Muscle of arm (tissue), 12 donors: ENCODE data around the gene RCC2. TPM values are rescaled to one million over a fixed set of nuclear protein-coding genes. Genes with fewer than 3 reads are reported as not detected.

Source experiments
- DNase-seq: peaks from one replicate; pipeline ENCODE4 v3.0.0-alpha.2; 2013
- polyA plus RNA-seq, 12 donors: library from polyadenylated mRNA; unstranded; fragments of 120-200 nt; gene quantifications; one replicate each; pipeline ENCODE4 v1.2.1, GENCODE V29; 2013; ENCODE audit not compliant: insufficient read length in 12 of 12

The RCC2 gene
- polyA plus RNA-seq, 12 donors = 26.9 to 64.3 (median 37.0) TPM; not detected in 1

DNA sequence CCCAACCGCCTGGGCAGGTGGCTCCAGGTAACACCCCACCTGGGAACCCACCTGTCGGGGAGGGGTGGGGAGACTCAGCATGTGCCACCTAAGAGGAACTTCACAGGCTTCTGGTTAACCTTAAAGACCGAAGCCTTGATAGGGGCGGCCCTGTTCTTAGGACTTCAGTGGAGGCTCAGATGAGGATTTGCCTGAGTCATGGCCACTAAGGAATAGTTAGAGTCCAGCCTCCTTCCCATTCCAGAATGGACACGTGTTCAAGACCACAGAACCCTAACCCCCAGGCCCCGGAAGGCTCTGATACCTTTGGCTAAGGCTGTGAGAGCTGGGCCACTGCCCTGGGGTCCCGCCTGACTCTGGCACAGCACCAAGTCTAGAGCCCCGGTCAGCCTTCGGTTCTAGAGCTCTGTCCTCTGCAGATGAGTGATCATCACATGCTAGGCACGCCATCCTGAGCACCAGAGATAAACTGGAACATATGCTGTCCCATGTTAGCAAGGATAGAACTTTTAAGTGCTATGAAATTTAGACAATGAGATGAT lies 47.2 kb downstream of the RCC2 start:
- DNase-seq = no peak

DNA sequence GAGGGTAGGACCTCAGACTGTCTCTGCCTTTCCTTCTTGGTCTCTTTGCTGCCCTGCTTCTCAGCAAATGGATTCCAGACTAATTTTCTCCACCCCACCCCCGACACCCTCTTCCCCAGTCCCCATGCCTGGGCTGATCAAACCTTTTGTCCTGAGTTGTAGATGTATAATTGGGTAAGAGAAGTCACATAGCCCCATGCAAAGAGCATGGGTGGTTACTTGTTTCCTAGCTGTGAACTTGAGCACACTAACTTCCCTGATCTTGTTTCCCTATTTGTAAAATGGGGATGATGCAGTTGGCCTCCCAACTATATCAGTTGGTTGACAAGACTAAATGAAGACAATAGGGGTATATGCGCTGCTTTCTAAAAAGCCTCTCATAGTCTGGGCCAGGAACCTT lies 58.3 kb downstream of the RCC2 start:
- DNase-seq = no peak

DNA sequence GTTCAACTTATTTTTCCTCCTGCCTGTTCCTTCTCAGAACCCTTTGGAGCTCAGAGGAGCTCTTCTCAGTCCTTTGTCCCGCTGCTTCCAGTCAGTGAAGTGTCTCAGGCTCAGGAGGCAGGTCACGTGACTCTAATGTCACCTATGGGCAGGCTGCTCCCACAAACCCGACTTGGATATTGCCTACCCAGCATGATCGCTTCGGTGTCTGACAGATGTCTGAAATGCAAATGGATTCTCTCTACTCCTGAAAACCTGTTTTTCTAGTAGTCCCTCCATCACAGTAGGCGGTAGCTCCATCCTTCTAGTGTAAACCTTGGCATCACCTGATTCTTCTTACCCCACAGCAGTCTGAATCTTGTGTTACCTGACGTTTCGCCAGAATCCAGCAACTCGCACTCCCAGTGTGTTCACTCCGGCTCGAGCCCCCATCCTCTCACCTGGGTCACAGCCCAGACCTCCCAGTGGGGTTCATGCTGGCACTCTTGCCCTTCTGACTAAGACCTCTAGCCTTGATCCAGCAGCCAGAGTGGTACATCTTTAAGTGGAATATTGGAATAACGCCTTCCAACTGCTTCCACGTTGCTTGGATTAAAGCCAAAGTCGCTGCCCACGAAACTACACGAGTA lies 62.0 kb downstream of the RCC2 start:
- no peak for DNase-seq

DNA sequence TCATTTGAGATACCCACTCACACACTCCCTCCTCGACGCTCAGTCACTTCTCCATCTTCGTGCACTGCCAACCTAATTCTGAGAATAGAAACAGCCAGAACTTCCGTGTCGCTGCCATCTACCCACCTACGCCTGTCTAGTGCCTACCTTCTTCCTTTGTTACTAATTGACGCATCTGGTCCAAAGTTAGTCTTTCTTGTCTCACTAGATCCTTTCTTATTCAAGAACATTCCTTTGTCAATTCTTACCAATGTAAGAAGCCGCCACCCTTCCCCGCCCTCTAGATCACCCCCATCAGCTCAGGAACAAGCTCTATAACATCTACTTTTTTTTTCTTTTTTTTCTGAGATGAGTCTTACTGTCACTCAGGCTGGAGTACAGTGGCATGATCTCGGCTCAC lies 63.8 kb downstream of the RCC2 start:
- DNase-seq = no peak

DNA sequence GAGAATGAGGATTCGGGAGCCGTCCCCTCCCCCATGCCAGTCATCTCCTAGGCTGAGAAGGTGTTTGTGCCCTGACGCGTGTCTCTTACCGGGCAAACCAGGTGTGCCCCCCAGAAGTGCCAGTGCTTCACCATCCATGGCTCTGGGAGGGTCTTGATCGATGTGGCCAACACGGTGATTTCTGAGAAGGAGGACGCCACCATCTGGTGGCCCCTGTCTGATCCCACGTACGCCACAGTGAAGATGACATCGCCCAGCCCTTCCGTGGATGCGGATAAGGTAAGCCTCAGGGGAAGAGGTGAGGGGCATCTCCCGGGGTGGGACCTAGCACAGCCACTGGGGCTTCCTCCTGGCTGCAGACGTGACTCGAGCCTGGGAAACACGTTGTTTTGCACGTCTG lies 66.5 kb downstream of the RCC2 start:
- no peak for DNase-seq

DNA sequence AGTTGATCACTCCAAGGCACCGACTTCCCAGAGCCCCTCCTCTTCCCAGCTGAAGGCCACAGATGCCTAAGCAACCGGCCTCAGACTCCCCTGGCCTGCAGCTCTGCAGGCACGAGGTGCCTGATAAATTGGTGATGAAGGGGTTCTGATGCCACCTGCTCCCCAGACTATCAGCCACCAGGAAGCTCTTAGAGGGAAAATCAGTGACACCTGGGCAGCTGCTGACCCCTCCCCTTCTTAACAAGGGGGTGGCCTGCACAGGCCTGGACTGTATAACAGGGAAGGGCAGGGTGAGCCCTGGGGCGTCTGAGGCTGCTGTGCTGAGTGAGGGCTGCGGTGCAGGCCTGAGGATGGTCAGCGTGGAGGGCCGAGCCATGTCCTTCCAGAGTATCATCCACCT lies 67.6 kb downstream of the RCC2 start, which contains the start of gene PADI6:
Gene PADI6, plus strand, starts transcription at position 301 of the 400 bp plus-strand sequence. Its CDS starts 50 bp downstream, at position 351.
- no peak for DNase-seq

DNA sequence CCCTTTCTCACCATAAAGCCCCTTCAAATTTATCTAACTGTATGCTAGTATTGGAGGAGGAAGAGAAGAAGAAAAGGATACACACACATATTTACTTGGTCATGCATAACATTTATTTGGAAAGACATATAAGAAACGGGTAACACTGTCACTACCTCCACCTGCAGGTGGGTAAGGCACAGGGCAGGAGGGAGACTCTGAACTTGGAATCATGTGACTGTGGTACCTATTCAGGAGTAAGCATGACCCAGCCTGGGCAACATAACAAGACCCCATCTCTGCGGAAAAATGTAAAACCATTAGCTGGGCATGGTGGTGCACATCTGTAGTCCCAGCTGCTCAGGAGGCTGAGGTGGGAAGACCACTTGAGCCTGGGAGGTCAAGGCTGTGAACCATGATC lies 68.9 kb downstream of the RCC2 start:
- no peak for DNase-seq

DNA sequence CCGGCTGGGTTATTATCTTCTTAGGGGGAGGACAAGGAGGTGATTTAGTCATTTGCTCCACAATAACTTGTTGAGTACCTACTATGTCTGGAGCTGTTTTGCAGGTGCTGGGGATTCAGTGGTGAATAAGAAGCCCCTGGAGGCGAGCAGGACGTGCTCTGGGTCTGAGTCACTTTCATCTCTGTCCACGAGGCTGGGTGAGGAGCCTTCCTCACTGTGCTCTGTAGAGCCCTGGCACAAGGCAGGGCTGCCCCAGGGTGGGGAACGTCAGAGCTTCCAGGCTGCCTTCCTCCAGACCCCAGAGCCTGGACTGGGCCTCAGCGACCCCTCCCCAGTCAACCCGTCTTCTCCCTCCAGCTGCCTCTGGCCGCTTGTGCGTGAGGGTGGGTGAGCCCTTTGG lies 70.0 kb downstream of the RCC2 start:
- DNase-seq = no peak

DNA sequence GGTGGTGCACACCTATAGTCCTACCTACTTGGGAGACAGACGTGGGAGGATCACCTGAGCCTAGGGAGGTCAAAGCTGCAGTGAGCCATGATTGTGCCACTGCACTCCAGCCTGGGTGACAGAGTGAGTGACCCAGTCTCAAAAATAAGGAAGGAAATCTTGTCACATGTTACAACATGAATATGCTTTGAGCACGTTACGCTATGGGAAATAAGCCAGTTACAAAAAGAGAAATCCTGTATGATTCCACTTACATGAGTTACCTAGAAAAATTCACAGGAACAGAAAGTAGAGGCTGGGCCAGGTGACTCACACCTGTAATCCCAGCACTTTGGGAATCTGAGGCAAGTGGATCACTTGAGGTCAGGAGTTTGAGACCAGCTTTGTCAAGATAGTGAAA lies 74.2 kb downstream of the RCC2 start:
- DNase-seq = no peak

DNA sequence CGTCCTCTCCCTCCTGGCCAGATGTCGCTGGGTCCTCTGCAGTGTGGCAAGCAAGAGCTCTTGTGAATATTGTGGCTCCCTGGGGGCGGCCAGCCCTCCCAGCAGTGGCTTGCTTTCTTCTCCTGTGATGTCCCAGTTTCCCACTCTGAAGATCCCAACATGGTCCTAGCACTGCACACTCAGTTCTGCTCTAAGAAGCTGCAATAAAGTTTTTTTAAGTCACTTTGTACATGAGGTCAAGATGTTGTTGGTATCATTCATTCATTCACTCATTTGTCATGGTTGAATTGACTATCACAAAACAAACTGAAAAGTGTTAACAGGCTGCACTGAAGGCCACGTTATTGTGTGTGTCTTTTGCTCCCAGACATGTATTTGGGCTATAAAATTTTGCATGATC lies 75.7 kb downstream of the RCC2 start:
- DNase-seq = no peak

DNA sequence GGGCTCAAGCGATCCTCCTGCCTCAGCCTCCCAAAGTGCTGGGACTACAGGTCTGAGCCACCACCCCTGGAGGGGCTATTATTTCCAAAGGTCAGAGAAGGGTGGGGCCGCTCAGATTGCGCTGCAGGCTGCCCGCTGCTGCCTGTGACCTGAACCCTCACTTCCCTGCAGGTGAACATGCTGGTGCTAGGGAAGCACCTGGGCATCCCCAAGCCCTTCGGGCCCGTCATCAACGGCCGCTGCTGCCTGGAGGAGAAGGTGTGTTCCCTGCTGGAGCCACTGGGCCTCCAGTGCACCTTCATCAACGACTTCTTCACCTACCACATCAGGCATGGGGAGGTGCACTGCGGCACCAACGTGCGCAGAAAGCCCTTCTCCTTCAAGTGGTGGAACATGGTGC lies 76.1 kb downstream of the RCC2 start:
- no peak for DNase-seq

DNA sequence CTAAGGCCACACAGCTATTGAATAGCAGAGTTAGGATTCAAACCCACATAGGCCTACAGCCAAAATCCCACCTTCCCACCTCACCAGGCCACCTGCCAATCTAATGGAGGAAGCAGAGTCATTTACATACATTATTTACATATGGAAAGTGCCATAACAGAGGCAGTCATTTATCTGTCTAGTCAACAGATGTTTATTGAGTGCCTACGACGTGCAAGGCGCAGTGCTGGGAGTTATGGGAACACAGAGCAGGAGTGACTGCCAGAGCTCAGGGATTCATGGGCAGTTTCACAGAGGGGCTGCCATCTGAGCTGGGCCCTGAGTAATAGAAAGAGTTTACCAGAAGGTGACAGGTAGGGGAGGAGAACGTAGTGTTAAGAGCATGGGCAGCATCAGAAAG lies 77.8 kb downstream of the RCC2 start:
- no peak for DNase-seq

DNA sequence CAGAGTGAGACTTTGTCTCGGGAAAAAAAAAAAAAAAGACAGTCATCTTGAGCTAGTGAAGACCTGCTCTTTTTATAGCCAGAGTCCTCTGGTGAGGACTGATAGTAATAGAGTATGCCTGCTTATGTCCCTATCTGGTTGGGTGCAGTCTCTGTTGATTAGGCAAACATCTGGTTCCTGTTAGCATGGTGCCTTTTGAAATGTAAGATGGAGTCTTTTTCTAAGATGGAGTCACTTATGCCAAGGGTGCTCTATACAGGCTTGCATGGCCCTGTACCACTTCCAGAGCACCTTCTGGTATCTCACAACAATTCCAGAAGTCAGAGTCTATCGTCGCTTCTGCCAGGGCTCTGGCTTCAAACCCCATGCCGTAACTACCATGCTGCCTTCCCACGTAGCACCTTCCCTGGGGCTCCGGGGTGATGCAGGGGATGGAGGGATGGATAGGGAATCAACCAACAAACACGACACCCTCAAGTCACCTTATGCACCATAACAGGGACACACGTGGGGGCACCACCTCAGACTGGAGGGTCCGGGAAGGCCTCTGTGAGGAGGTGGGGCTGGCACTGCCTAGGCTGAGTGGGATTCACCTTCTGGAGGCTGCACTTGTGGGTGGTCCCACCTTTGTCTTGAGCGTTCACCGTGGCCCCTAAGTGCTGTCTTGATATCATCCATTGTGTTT lies 79.1 kb downstream of the RCC2 start:
- DNase-seq = no peak

DNA sequence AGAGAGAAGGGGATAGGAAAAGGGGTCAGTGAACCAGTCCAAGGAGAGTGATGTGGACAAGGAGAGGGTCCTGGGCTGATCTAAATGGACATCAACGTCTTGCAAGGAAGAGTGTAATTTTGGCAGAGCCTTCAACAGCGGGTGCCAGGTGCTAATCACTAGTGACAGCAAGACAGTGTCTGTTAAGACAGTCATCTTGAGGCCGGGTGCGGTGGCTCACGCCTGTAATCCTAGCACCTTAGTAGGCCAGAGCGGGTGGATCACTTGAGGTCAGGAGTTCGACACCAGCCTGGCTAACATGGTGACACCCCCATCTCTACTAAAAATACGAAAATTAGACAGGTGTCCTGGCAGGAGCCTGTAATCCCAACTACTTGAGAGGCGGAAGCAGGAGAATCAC lies 79.7 kb downstream of the RCC2 start:
- DNase-seq = no peak

DNA sequence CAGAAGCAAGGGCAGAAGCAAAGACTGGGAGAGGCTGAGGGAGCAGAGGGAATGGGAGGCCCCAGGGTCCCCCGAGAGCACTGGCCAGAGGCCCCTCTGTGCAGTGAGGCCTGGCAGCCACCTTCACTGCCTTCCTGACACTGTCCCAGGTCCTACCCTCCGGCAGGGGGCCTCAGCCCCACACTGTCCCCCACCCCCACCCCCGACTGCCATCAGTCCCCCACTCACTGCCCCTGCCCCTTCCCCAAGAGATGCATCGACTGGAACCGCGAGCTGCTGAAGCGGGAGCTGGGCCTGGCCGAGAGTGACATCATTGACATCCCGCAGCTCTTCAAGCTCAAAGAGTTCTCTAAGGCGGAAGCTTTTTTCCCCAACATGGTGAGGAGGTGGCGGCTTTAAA lies 80.4 kb downstream of the RCC2 start:
- no peak for DNase-seq

DNA sequence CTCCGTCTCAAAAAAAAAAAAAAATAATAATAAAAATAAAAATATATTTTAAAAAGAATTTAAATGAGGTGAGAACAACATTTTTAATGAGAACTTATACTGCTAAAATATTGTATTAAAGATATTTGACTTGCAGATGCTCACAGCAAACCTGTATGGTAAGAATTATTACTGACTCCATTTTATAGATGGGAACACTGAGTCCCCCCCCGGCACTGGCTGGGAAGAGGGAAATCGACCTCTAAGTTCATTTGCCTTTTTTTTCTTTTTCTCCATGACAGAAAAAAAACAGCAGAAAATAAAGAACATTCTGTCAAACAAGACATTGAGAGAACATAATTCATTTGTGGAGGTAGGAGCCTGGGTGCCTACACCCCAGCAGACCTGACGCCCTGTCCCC lies 80.9 kb downstream of the RCC2 start:
- DNase-seq = no peak

Other genes with a start within 250 kb of the RCC2 start
- under 1 TPM in 10 of 12 donors, not detected in 2; 0.15 to 0.76 (median 0.35) TPM for gene PADI1, start 234.5 kb downstream of the RCC2 start, polyA plus RNA-seq
- gene PADI3, start 190.6 kb downstream of the RCC2 start, polyA plus RNA-seq = under 1 TPM in 2 of 12 donors, not detected in 10; 0.05 to 0.17 TPM
- gene PADI4, start 131.5 kb downstream of the RCC2 start, polyA plus RNA-seq = 1 to 10 TPM in 1 of 12 donors, under 1 TPM in 9, not detected in 2; 0.16 to 5.1 (median 0.49) TPM
- gene PADI6, start 67.5 kb downstream of the RCC2 start, polyA plus RNA-seq = not detected
- 10 to 100 TPM in 11 of 12 donors, not detected in 1; 15.6 to 29.2 (median 19.0) TPM for gene ARHGEF10L, start 100.0 kb upstream of the RCC2 start, polyA plus RNA-seq